HG03432 (cell line): ENCODE results near the gene GP1BB.
"Not testable (repeated sequence)": the region's sequence is repeated elsewhere in the genome, so short reads cannot be mapped to it uniquely, and the experiment has no call there.

Source experiments
- ATAC-seq: cut with Tn5 transposase; IDR thresholded peaks from one replicate; pipeline ENCODE4 v1.9.1; 2021; ENCODE audit warnings: mild to moderate bottlenecking, moderate library complexity; ENCODE audit not compliant: unreplicated experiment

Gene GP1BB

DNA sequence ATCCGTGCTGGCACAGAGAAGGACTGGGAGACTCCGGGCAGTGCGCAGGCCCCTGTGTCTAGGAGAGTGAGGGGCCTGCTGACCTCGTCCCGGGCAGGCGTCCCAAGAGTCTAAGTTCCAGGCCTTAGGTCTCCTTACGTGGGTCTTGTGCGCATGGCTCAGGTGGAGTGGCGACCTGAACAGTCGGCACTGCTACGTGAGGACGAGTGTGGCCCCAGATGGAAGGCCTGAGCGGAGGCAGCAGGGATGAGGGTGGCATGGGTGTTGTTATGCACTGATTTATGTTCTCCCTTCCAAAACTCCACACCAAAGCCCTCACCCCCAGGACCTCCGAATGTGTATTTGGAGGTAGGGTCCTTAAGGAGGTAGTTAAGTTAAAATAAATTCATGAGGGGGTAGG, 29.8 kb upstream of the GP1BB start:
- ATAC-seq: no peak

GRCh38 chr22:19693981-19694670, 29.2 kb upstream of the GP1BB start:
- no peak for ATAC-seq

GRCh38 chr22:19694696-19695095, 28.6 kb upstream of the GP1BB start:
- ATAC-seq: no peak

DNA sequence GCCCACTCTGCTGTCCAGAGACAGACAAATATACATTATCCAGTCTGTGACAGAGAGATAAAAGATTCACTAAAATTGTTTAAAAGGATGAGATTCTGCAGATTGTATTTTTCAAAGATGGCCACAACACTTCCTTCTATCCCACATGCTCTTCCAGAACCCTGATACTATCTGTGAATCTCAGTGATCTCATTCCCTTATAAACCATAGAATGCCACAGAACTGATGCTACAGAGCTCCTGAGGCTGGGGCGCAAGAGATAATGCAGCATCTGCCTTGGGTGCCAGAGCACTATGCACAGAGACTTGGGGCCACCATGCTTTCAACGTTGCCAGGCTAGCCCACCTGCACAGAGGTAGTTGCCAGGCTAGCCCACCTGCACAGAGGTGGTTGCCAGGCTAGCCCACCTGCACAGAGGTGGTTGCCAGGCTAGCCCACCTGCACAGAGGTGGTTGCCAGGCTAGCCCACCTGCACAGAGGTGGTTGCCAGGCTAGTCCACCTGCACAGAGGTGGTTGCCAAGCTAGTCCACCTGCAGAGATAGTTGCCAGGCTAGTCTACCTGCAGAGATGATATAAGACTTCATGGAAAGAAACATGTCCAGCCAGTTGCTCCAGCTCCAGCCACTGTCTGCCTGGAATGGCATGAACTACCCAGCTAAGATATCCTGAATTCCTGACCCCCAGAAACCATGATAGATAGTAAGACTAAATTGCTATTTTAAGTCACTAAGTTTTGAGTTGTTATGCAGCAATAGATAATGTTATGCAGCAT, 26.6 kb upstream of the GP1BB start:
- ATAC-seq: no peak

DNA sequence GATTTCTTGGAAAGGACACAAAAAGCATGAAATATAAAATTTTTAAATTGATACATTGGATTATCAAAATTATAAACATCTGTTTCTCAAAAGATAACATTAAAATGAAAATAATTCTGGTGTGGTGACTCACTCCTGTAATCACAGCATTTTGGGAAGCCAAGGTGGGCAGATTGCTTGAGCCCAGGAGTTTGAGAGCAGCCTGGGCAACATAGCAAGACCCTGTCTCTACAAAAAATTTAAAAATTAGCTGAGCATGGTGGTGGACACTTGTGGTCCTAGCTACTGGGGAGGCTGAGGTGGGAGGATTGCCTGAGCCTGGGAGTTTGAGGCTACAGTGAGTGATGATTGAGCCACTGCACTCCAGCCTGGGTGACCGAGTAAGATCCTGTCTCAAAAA, 25.5 kb upstream of the GP1BB start:
- not testable (repeated sequence) for ATAC-seq

DNA sequence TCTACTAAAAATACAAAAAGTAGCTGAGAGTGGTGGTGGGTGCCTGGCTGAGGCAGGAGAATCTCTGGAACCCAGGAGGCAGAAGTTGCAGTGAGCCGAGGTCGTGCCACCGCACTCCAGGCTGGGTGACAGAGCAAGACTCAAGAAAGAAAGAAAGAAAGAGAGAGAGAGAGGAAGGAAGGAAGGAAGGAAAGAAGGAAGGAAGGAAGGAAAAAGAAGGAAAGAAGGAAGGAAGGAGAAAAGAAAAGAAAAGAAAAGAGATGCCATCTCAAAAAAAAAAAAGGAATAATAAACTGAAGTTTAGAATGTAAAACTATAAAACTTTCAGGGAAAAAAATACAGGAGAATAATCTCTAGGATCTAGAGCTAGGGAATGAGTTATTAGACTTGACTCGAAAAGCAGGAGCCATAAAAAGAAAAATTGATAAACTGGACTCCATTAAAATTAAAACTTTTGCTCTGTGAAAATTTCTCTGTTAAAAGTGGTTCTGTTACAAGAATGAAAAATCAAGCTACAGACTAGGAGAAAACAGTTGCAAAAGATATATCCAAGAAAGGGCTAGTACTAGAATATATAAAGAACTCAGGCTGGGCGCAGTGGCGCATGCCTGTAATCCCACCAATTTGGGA, 22.4 kb upstream of the GP1BB start:
- no peak for ATAC-seq

- ATAC-seq: no peak
Measured at GRCh38 chr22:19701420-19702145, 21.8 kb upstream of the GP1BB start.

DNA sequence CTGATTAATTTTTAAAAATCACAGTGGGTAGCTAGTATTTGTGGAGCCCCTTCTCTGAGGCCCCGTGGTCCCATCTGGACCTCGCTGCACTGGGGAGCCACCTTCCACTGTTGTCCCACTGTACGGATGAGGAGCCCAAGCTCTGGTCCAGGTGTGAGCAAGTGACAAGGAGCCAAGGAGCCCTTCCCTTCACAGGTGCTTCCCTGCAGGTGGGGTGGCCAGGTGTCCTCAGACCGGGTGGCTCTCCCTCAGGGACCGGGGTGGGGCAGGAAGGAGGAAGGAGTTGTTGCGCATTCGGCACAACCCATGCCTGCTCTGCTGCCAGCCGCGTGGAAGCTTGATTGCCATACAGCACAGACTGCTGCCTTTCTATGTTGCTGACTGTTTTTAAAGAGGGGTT, 19.5 kb upstream of the GP1BB start:
- no peak for ATAC-seq

- ATAC-seq: no peak
Measured at GRCh38 chr22:19704355-19705015, 18.9 kb upstream of the GP1BB start.

- no peak for ATAC-seq
Measured at GRCh38 chr22:19705181-19705934, 18.0 kb upstream of the GP1BB start.

- no peak for ATAC-seq
Measured at GRCh38 chr22:19706661-19707151, 16.6 kb upstream of the GP1BB start.

DNA sequence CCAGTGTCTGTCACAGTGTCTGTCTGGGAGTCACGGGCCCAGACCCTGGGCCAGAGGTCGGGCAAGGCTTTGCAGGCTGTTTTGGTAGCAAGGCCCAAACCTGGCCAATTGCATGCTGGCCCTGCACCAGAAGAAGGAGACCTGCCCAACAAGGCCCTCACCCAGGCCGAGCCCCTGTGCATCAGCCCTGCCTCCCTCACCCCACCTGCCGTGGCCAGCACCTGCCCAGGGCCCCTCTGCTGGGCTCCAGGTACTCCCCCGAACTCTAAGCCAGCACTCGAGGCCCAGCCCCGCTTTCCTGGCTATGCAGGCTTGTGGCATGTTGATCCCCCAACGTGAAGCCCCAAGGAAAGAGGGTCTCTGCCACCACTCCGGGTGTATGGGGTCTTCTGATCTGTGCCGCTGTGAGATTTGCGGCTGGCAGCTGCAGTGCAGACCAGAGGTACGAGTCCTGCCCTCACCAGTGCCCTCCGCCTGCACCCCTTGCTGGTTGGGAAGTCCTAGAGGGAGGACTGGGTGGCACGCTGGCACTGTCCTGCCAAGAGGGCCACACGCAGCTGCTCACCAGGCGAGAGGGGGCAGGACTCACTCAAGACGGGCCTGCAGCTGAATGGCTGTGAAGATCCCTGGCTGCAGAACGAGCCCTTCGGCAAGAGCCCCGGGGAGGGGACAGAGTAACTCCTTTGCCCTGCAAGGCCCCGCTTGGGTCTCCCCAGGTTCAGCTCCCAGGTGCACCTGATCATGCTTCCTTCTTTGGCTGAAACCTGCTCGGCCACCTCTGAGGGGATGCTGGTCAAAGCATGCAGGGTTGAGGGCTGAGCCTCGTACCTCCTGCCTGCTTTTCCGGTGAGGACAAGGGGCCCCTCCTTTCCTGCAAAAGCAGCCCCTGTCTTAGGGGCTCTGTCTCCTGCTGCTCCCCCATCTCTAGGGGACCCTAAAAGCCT, 15.7 kb upstream of the GP1BB start:
- ATAC-seq: no peak

- ATAC-seq: no peak
Measured at GRCh38 chr22:19708321-19709011, 14.9 kb upstream of the GP1BB start.

GRCh38 chr22:19709063-19709769, 14.1 kb upstream of the GP1BB start:
- ATAC-seq: no peak

- ATAC-seq: no peak
Measured at GRCh38 chr22:19710020-19710768, 13.1 kb upstream of the GP1BB start.

- no peak for ATAC-seq
Measured at GRCh38 chr22:19710769-19711106, 12.6 kb upstream of the GP1BB start.

DNA sequence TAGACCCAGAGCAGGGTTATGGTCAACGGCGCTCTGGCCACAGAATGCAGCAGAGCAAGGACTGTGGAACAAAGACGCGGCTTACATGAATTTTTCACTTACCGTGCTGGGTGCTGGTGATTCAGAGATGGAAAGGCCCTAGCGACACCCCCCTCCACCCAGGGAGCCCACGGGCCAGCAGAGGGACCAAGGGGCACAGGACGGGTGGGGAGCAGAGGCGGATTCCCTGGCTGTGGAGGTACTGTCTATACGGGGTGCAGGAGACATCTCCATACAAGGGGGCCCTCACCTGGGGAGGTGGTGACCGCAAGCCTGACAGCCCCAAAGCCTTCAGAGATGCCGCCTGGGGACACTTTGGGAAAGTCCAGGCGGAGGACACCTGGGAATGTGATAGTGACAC, 10.1 kb upstream of the GP1BB start:
- ATAC-seq: no peak
